Endothelial cell of umbilical vein (primary cell): Measurements from ENCODE around the gene SSX2IP.

ENCODE experiments used
- CTCF ChIP-seq, 2 donors: IDR thresholded peaks; 1 replicate in 1 of 2; 2 replicates in 1 of 2; pipeline ENCODE4 v1.5.1; 2011; ENCODE audit warnings: low read length in 2 of 2, mild to moderate bottlenecking in 2 of 2, moderate library complexity in 2 of 2, control low read depth in 1 of 2, inconsistent platforms in 1 of 2, low read depth in 1 of 2; ENCODE audit not compliant: insufficient read depth in 1 of 2; ENCODE audit errors: extremely low read depth in 1 of 2
- EZH2 ChIP-seq: IDR thresholded peaks from 2 replicates; pipeline ENCODE4 v1.6.1; 2012; ENCODE audit warnings: borderline replicate concordance, low read depth, mild to moderate bottlenecking, moderate library complexity, low read length, inconsistent platforms; ENCODE audit not compliant: severe bottlenecking
- FOS ChIP-seq: IDR thresholded peaks from 2 replicates; pipeline ENCODE4 v1.6.1; 2011; ENCODE audit warnings: mild to moderate bottlenecking, low read length, moderate library complexity, borderline replicate concordance; ENCODE audit not compliant: insufficient read depth
- GATA2 ChIP-seq: IDR thresholded peaks from 2 replicates; pipeline ENCODE4 v1.7.0; 2011; ENCODE audit warnings: low read depth, mild to moderate bottlenecking, moderate library complexity, mixed read lengths, low read length; ENCODE audit not compliant: insufficient read length, insufficient read depth
- JUN ChIP-seq: IDR thresholded peaks from 2 replicates; pipeline ENCODE4 v1.6.1; 2011; ENCODE audit warnings: borderline replicate concordance, low read depth; ENCODE audit not compliant: insufficient read length, insufficient read depth
- MAX ChIP-seq: IDR thresholded peaks from 2 replicates; pipeline ENCODE4 v1.6.1; 2011; ENCODE audit not compliant: insufficient read depth, insufficient read length
- MYC ChIP-seq: IDR thresholded peaks from one replicate; pipeline ENCODE4 v1.6.1; 2011; ENCODE audit warnings: mild to moderate bottlenecking, low read depth, low read length
- POLR2A ChIP-seq: IDR thresholded peaks from 2 replicates; pipeline ENCODE4 v1.6.1; 2012; ENCODE audit warnings: low read depth, mild to moderate bottlenecking, control low read depth, low read length
- POLR2AphosphoS5 ChIP-seq: IDR thresholded peaks from 2 replicates; pipeline ENCODE4 v1.6.1; 2012; ENCODE audit warnings: low read depth, mild to moderate bottlenecking, control low read depth, low read length, moderate library complexity; ENCODE audit not compliant: insufficient read depth

- TF ChIP-seq JUN: no peak
- no peak for TF ChIP-seq CTCF (IDR thresholded peaks at IDR 0.05; ENCODE audit: extremely low read depth in 1 of 2, insufficient read depth in 1 of 2, low read depth in 1 of 2, low read length in 2 of 2)
- TF ChIP-seq POLR2A: no peak
- no peak for TF ChIP-seq EZH2
- no peak for TF ChIP-seq POLR2AphosphoS5
- TF ChIP-seq MAX: no peak
- TF ChIP-seq MYC: no peak
- TF ChIP-seq FOS: no peak
- no peak for TF ChIP-seq GATA2
Measured at GRCh38 chr1:84711121-84711520, 20.9 kb upstream of the SSX2IP start.
